K562 (cell line): ENCODE data around the gene PNPLA2. TPM values are rescaled to one million over a fixed set of nuclear protein-coding genes. Genes with fewer than 3 reads are reported as not detected.

Experiments used
- EGR1 ChIP-seq: fragments of 450-650 bp; conservative IDR thresholded peaks from 2 replicates; pipeline ENCODE4 v1.6.1; 2017; ENCODE audit warnings: mild to moderate bottlenecking
- GATAD2B ChIP-seq: fragments of 450-650 bp; IDR thresholded peaks from 2 replicates; pipeline ENCODE4 v1.6.1; 2017; ENCODE audit warnings: mild to moderate bottlenecking, borderline replicate concordance
- HMG20A ChIP-seq: fragments of 450-650 bp; formaldehyde crosslinking; conservative IDR thresholded peaks from 2 replicates; pipeline ENCODE4 v1.4.0; 2020; ENCODE audit warnings: mild to moderate bottlenecking, mixed read lengths
- HMGN3 ChIP-seq: IDR thresholded peaks from 2 replicates; pipeline ENCODE4 v1.6.1; 2011; ENCODE audit warnings: borderline replicate concordance, low read depth, mild to moderate bottlenecking, mixed read lengths, low read length; ENCODE audit not compliant: insufficient read length; ENCODE audit errors: extremely low read depth
- MCM3 ChIP-seq: fragments of 450-650 bp; IDR thresholded peaks from 2 replicates; pipeline ENCODE4 v1.6.1; 2016
- SAFB2 ChIP-seq: fragments of 200-400 bp; formaldehyde crosslinking; IDR thresholded peaks from 2 replicates; pipeline ENCODE4 v1.6.1; 2018; ENCODE audit warnings: borderline replicate concordance, low read length, low read depth, moderate library complexity; ENCODE audit not compliant: severe bottlenecking
- SMARCA5 ChIP-seq: fragments of 450-650 bp; IDR thresholded peaks from 2 replicates; pipeline ENCODE4 v1.6.1; 2016
- TAF1 ChIP-seq: IDR thresholded peaks from 2 replicates; pipeline ENCODE4 v1.6.1; 2011; ENCODE audit warnings: mild to moderate bottlenecking, low read length, moderate library complexity; ENCODE audit not compliant: insufficient read depth, control insufficient read depth, severe bottlenecking; ENCODE audit errors: extremely low read depth
- ZNF133 ChIP-seq: fragments of 250-450 bp; sonication (Bioruptor Pico); IDR thresholded peaks from 2 replicates; pipeline ENCODE4 v1.4.0; 2020; ENCODE audit warnings: mild to moderate bottlenecking
- ZNF174 ChIP-seq: fragments of 250-450 bp; sonication (Bioruptor Pico); IDR thresholded peaks from 2 replicates; pipeline ENCODE4 v1.4.0; 2020; ENCODE audit warnings: mild to moderate bottlenecking
- ZNF431 ChIP-seq: sonication (generic); formaldehyde crosslinking; IDR thresholded peaks from 2 replicates; pipeline ENCODE4 v1.8.0; 2022; ENCODE audit warnings: mild to moderate bottlenecking, missing genetic modification reagents
- ZNF583 ChIP-seq: fragments of 250-450 bp; sonication (Bioruptor Pico); IDR thresholded peaks from 2 replicates; pipeline ENCODE4 v1.4.0; 2020
- polyA plus RNA-seq, 8 experiments: library from polyadenylated mRNA; depleted of rRNA in 4 of 8; stranded (reverse) in 5 of 8; unstranded in 3 of 8; fragments of >200 nt; fragmentation: Nextera tagmentation in 2 of 8; fragmentation: Illumina TruSeq in 1 of 8; extraction: Ambion mirVana in 2 of 8; extraction: Trizol in 1 of 8; gene quantifications; 2 replicates each; pipeline versions ENCODE4 v1.2.1 to v1.2.3, GENCODE V29; 2011 to 2014; ENCODE audit warnings: inconsistent platforms in 1 of 8, missing spikeins in 1 of 8
- total RNA-seq, 7 experiments: library from RNA; depleted of rRNA in 6 of 7; stranded (reverse); fragments of >200 nt in 6 of 7; fragmentation: Illumina TruSeq in 2 of 7; extraction: Trizol in 2 of 7; gene quantifications; 2 replicates each; pipeline versions ENCODE4 v1.2.1 to v1.2.3, GENCODE V29; 2011 to 2021; ENCODE audit warnings: low replicate concordance in 1 of 7
- TF ChIP-seq, protein P1 (sequence below), 2 experiments: IDR thresholded peaks; 2 replicates each; pipeline ENCODE4 v1.6.1; 2011; ENCODE audit warnings: borderline replicate concordance in 1 of 2, control low read depth in 1 of 2, low read depth in 1 of 2, low read length in 1 of 2, mild to moderate bottlenecking in 1 of 2, mixed read lengths in 1 of 2, moderate library complexity in 1 of 2; ENCODE audit not compliant: insufficient read depth in 1 of 2, insufficient read length in 1 of 2, poor library complexity in 1 of 2, severe bottlenecking in 1 of 2; ENCODE audit errors: extremely low read depth in 1 of 2
- TF ChIP-seq, protein P2 (sequence below): fragments of 450-650 bp; formaldehyde crosslinking; IDR thresholded peaks from 2 replicates; pipeline ENCODE4 v1.4.0; 2022; ENCODE audit warnings: mild to moderate bottlenecking, moderate library complexity
- TF ChIP-seq, protein P3 (sequence below): fragments of 250-450 bp; sonication (Bioruptor Pico); IDR thresholded peaks from 2 replicates; pipeline ENCODE4 v1.8.0; 2021; ENCODE audit warnings: moderate library complexity, mild to moderate bottlenecking, inconsistent platforms
- TF ChIP-seq, protein P4 (sequence below): fragments of 450-650 bp; IDR thresholded peaks from 2 replicates; pipeline ENCODE4 v1.6.1; 2016; ENCODE audit warnings: missing biosample characterization, missing genetic modification characterization
- TF ChIP-seq, protein P5 (sequence below): sonication (generic); formaldehyde crosslinking; IDR thresholded peaks from 2 replicates; pipeline ENCODE4 v1.8.1; 2022; ENCODE audit warnings: missing genetic modification reagents
- TF ChIP-seq, protein P6 (sequence below), 2 experiments: fragments of 150-350 bp in 1 of 2; IDR thresholded peaks; 2 replicates each; pipeline ENCODE4 v1.6.1; 2012 to 2016; ENCODE audit warnings: low read depth in 2 of 2, low read length in 2 of 2, mild to moderate bottlenecking in 1 of 2, moderate library complexity in 1 of 2

Gene PNPLA2
- total and polyA plus RNA-seq, 9 of the 15 experiments (the other 6 are each of a cell fraction or from before 2014, with no cell fraction given) = 0.39 to 87.1 (median 8.4) TPM

DNA sequence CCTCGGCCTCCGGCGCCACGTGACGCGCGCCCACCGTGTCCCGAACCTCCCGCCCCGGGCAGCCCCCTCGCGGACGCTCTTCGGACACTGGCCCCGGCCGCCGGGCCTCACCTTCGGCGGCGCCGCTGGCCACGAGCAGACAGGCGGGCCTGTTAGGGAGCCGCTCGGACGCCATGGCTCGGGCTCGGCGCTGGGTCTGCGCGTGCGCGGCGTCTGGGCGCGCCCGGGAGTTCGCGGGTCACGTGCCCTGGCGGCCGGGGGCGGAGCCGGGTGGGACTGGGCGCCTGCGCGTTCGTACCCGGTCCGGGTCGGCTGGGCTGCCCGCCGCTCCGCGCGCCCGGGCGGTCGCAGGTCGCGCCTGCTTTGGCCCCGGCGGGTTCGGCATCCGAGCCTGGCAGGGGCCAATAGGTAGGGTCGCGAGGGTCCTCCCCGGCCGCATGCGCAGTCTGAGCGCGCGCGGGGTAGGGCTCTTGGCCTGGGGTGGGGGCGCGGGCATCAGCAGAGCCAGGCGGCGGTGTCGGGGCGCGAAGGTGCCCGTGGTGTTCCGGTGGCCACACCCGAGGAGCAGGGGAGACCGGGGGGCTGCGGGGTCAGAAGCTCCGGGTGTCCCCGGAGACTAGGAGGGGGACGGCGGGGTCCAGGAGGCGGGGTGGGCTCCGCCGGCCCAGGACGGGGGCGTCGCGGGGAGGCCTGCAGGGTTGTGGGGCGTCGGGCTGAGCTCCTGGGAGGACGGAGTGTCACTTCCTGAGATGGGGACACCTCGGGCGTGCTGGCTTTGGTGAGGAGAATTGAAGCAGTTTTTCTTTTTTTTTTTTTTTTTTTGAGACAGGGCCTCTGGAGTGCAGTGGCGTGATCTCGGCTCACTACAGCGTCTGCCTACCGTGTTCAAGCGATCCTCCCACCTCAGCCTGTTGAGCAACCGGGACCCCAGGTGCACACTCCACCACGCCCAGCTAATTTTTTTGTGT is 41.1 kb upstream of the PNPLA2 start, which contains the start of gene GATD1 (continued):
- TF ChIP-seq, protein P1, sequence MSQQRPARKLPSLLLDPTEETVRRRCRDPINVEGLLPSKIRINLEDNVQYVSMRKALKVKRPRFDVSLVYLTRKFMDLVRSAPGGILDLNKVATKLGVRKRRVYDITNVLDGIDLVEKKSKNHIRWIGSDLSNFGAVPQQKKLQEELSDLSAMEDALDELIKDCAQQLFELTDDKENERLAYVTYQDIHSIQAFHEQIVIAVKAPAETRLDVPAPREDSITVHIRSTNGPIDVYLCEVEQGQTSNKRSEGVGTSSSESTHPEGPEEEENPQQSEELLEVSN (IDR thresholded peaks at IDR 0.05; ENCODE audit: borderline replicate concordance in 1 of 2, extremely low read depth in 1 of 2, insufficient read depth in 1 of 2, insufficient read length in 1 of 2, low read depth in 1 of 2, low read length in 1 of 2, poor library complexity in 1 of 2, severe bottlenecking in 1 of 2) = peak; percentile 21 to 90
- no peak for TF ChIP-seq SMARCA5
- TF ChIP-seq, protein P2, sequence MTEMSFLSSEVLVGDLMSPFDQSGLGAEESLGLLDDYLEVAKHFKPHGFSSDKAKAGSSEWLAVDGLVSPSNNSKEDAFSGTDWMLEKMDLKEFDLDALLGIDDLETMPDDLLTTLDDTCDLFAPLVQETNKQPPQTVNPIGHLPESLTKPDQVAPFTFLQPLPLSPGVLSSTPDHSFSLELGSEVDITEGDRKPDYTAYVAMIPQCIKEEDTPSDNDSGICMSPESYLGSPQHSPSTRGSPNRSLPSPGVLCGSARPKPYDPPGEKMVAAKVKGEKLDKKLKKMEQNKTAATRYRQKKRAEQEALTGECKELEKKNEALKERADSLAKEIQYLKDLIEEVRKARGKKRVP (CRISPR knock-in tag) = no peak
- TF ChIP-seq, protein P3, sequence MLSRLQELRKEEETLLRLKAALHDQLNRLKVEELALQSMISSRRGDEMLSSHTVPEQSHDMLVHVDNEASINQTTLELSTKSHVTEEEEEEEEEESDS (CRISPR knock-in tag) = no peak
- no peak for TF ChIP-seq MCM3
- peak; percentile 24 for TF ChIP-seq HMGN3
- no peak for TF ChIP-seq SAFB2
- TF ChIP-seq, protein P4, sequence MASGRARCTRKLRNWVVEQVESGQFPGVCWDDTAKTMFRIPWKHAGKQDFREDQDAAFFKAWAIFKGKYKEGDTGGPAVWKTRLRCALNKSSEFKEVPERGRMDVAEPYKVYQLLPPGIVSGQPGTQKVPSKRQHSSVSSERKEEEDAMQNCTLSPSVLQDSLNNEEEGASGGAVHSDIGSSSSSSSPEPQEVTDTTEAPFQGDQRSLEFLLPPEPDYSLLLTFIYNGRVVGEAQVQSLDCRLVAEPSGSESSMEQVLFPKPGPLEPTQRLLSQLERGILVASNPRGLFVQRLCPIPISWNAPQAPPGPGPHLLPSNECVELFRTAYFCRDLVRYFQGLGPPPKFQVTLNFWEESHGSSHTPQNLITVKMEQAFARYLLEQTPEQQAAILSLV = no peak
- no peak for TF ChIP-seq ZNF431 (CRISPR knock-in tag)
- TF ChIP-seq ZNF174 (CRISPR knock-in tag) = no peak
- TF ChIP-seq ZNF133 = no peak
- TF ChIP-seq GATAD2B = peak; percentile 90
- TF ChIP-seq EGR1 = peak; percentile 64
- no peak for TF ChIP-seq HMG20A (CRISPR knock-in tag)
- TF ChIP-seq, protein P5, sequence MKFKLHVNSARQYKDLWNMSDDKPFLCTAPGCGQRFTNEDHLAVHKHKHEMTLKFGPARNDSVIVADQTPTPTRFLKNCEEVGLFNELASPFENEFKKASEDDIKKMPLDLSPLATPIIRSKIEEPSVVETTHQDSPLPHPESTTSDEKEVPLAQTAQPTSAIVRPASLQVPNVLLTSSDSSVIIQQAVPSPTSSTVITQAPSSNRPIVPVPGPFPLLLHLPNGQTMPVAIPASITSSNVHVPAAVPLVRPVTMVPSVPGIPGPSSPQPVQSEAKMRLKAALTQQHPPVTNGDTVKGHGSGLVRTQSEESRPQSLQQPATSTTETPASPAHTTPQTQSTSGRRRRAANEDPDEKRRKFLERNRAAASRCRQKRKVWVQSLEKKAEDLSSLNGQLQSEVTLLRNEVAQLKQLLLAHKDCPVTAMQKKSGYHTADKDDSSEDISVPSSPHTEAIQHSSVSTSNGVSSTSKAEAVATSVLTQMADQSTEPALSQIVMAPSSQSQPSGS (CRISPR knock-in tag) = no peak
- TF ChIP-seq TAF1 = peak; percentile 84
- TF ChIP-seq, protein P6, sequence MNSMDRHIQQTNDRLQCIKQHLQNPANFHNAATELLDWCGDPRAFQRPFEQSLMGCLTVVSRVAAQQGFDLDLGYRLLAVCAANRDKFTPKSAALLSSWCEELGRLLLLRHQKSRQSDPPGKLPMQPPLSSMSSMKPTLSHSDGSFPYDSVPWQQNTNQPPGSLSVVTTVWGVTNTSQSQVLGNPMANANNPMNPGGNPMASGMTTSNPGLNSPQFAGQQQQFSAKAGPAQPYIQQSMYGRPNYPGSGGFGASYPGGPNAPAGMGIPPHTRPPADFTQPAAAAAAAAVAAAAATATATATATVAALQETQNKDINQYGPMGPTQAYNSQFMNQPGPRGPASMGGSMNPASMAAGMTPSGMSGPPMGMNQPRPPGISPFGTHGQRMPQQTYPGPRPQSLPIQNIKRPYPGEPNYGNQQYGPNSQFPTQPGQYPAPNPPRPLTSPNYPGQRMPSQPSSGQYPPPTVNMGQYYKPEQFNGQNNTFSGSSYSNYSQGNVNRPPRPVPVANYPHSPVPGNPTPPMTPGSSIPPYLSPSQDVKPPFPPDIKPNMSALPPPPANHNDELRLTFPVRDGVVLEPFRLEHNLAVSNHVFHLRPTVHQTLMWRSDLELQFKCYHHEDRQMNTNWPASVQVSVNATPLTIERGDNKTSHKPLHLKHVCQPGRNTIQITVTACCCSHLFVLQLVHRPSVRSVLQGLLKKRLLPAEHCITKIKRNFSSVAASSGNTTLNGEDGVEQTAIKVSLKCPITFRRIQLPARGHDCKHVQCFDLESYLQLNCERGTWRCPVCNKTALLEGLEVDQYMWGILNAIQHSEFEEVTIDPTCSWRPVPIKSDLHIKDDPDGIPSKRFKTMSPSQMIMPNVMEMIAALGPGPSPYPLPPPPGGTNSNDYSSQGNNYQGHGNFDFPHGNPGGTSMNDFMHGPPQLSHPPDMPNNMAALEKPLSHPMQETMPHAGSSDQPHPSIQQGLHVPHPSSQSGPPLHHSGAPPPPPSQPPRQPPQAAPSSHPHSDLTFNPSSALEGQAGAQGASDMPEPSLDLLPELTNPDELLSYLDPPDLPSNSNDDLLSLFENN (IDR thresholded peaks at IDR 0.05; ENCODE audit: low read depth in 2 of 2, low read length in 2 of 2) = 0 out of 4 replicates have a peak, but pooled peaks of 1 of the 2 experiments have one; percentile 21
- no peak for TF ChIP-seq ZNF583 (CRISPR knock-in tag)
